BE2C (cell line): ENCODE measurements around the gene KRTAP5-3.
"Not testable (repeated sequence)": the region's sequence is repeated elsewhere in the genome, so short reads cannot be mapped to it uniquely, and the experiment has no call there.

Experiments used
- DNase-seq: peaks from one replicate; pipeline ENCODE4 v3.0.0-alpha.2; 2020
- H3K27me3 ChIP-seq: fragments of 250-450 bp; sonication (Bioruptor Pico); 2 replicates; pipeline ENCODE4 v1.5.1; 2020; ENCODE audit warnings: mild to moderate bottlenecking
- H3K36me3 ChIP-seq: fragments of 250-450 bp; sonication (Bioruptor Pico); 2 replicates; pipeline ENCODE4 v1.5.1; 2020; ENCODE audit warnings: mild to moderate bottlenecking
- H3K4me1 ChIP-seq: fragments of 250-450 bp; sonication (Bioruptor Pico); 2 replicates; pipeline ENCODE4 v1.5.1; 2020
- H3K4me3 ChIP-seq: 2 replicates; pipeline ENCODE4 v1.5.1; 2011; ENCODE audit warnings: low read depth, low read length
- H3K9me3 ChIP-seq: fragments of 250-450 bp; sonication (Bioruptor Pico); 2 replicates; pipeline ENCODE4 v1.5.1; 2020
- CTCF ChIP-seq: IDR thresholded peaks from 2 replicates; pipeline ENCODE4 v1.5.1; 2012; ENCODE audit warnings: mild to moderate bottlenecking, low read depth, low read length

The KRTAP5-3 gene

DNA sequence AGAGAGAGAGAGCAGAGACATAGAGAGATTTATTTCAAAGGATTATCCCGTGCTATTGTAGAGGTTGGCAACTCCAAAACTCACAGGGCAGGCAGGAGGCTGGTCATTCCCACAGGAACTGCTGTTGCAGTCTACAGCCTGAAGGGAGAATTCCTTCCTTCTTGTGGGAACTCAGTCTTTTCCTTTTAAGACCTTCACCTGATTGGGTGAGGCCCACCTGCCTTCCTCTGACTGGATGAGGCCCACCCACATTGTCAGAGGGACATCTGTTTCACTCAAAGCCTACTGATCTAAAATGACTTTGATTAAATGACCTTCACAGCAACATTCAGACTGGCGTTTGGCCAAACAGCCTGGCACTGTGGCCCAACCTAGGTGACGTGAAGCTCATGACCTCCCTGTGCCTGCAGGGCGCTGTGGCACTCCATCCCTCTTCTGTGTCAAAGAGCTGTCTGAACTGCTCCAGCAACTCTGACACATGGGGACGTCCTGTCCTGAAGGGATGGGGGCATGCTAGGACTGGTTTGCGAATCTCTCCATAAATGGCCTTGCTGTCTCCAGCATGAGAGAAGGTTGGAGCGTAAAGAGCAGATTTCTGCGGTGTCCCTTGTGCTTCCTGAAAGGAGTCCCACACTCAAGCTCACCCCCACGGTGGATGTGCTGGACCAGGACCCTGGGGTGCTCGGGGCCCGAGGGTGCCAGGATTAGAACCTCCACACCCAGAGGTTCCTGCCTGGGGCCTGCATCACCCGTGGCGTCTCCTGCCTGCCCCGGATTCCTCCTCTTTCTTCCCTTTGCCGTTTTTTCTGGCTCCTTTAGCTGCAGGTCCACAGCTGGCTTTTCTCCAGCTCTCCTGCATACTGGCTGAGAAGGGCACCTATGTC is 42.0 kb upstream of the KRTAP5-3 start:
- H3K27me3 ChIP-seq, result no peaks in the 10 kb centered on the region
- no peak for TF ChIP-seq CTCF
- no peak overlapping the region for H3K4me3 ChIP-seq
- no peaks in the 10 kb centered on the region for H3K36me3 ChIP-seq
- H3K4me1 ChIP-seq, result no peaks in the 10 kb centered on the region
- H3K9me3 ChIP-seq, result no peaks in the 10 kb centered on the region
- DNase-seq, result no peak

- H3K4me1 ChIP-seq, result no peaks in the 10 kb centered on the region
- no peak for DNase-seq
- no peak overlapping the region for H3K4me3 ChIP-seq
- no peak for TF ChIP-seq CTCF
- H3K27me3 ChIP-seq, result no peaks in the 10 kb centered on the region
- no peaks in the 10 kb centered on the region for H3K9me3 ChIP-seq
- no peaks in the 10 kb centered on the region for H3K36me3 ChIP-seq
Observed at GRCh38 chr11:1648653-1649420, 40.6 kb upstream of the KRTAP5-3 start.

DNA sequence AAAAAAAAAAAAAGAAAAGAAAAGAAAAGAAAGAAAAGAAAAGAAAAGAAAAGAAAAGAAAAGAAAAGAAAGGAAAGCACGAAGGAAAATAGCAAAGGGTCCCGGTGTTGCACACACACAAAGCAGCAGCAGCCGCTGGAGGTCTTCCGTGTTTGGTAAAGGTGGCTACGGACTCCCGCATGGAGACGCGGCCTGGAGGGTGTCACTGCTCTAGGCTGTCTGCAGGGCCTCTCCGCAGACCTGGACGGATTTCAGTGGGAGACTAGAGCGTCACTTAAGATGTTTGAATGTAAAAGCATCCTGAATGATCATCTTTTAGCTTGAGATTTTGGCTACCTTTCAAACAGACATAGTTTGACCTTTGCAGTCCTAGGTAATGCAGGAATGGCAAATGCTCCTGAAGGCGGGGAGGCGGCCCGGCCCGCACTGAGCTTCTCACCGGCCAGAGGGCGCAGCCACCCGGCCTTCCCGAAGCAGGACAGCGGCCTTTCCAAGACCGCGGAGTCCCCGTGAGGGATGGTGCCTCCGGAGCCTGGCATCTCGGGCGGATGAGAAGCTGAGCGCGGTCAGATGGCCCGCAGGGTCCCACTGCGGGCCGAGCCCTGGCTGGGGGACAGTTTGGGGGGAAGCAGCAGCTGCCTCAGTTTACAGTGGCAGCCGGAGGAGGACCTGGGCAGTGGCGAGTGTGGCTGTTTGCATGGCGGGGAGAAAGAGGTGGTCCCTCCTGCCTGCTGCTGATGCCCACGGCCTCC is 39.8 kb upstream of the KRTAP5-3 start:
- TF ChIP-seq CTCF, result no peak
- no peak for DNase-seq
- no peaks in the 10 kb centered on the region for H3K9me3 ChIP-seq
- no peaks in the 10 kb centered on the region for H3K36me3 ChIP-seq
- H3K27me3 ChIP-seq, result no peaks in the 10 kb centered on the region
- no peaks in the 10 kb centered on the region for H3K4me1 ChIP-seq
- no peak overlapping the region for H3K4me3 ChIP-seq

DNA sequence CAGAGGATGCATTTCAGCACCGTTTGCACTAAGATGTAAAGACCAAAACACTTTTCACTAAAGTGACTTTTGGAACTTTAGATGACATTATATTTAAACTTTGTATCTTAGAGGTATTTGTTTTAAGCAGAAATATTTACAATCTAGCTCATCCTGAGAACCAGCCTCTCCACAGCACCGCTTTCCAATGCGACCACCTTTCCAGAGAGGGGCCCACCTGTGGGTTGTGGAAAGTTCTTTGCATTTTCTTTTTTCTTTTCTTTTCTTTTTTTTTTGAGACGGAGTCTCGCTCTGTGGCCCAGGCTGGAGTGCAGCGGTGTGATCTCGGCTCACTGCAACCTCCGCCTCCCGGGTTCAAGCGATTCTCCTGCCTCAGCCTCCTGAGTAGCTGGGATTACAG is 38.3 kb upstream of the KRTAP5-3 start:
- not testable (repeated sequence) for H3K36me3 ChIP-seq

GRCh38 chr11:1645357-1645821 is 37.1 kb upstream of the KRTAP5-3 start:
- no peaks in the 10 kb centered on the region for H3K27me3 ChIP-seq

More for the DNA sequence above, 38.3 kb upstream of the KRTAP5-3 start:
- H3K9me3 ChIP-seq, DNase-seq, H3K4me1 ChIP-seq, H3K27me3 ChIP-seq, H3K4me3 ChIP-seq: not testable (repeated sequence)

More at GRCh38 chr11:1645357-1645821, 37.1 kb upstream of the KRTAP5-3 start:
- no peaks in the 10 kb centered on the region for H3K4me1 ChIP-seq
- H3K9me3 ChIP-seq, result no peaks in the 10 kb centered on the region
- H3K36me3 ChIP-seq, result no peaks in the 10 kb centered on the region
- TF ChIP-seq CTCF, result no peak
- DNase-seq, result no peak
- H3K4me3 ChIP-seq, result no peak overlapping the region
